HL-60 (cell line): ENCODE data around the gene MT2A.
A peak's percentile ranks its signal among the peaks of the same experiment; 100 is the strongest.

Source experiments
- DNase-seq, 2 experiments: peaks; one replicate each; pipeline ENCODE4 v3.0.0-alpha.2; 2010 to 2020; ENCODE audit warnings: low read depth in 1 of 2, low spot score in 1 of 2
- H3K27ac ChIP-seq: fragments of 250-450 bp; sonication (Bioruptor Pico); replicated peaks from 2 replicates; pipeline ENCODE4 v1.5.1; 2020; ENCODE audit warnings: mild to moderate bottlenecking, moderate library complexity
- H3K27me3 ChIP-seq: fragments of 250-450 bp; sonication (Bioruptor Pico); 2 replicates; pipeline ENCODE4 v1.5.1; 2021; ENCODE audit warnings: mild to moderate bottlenecking, moderate library complexity; ENCODE audit not compliant: insufficient read depth, poor library complexity, severe bottlenecking
- H3K4me3 ChIP-seq: replicated peaks from 2 replicates; pipeline ENCODE4 v1.5.1; 2011; ENCODE audit warnings: mild to moderate bottlenecking, control low read depth, low read length; ENCODE audit not compliant: insufficient read depth
- CTCF ChIP-seq: IDR thresholded peaks from one replicate; pipeline ENCODE4 v1.5.1; 2011; ENCODE audit warnings: low read length, control low read depth, inconsistent platforms; ENCODE audit not compliant: insufficient read depth
- GABPA ChIP-seq: IDR thresholded peaks from 2 replicates; pipeline ENCODE4 v1.6.1; 2012; ENCODE audit warnings: low read depth
- POLR2AphosphoS5 ChIP-seq: IDR thresholded peaks from 2 replicates; pipeline ENCODE4 v1.6.1; 2012; ENCODE audit warnings: low read depth
- REST ChIP-seq: IDR thresholded peaks from 2 replicates; pipeline ENCODE4 v1.6.1; 2012; ENCODE audit warnings: low read depth; ENCODE audit not compliant: insufficient replicate concordance
- SPI1 ChIP-seq: IDR thresholded peaks from 2 replicates; pipeline ENCODE4 v1.6.1; 2012; ENCODE audit warnings: low read depth, mild to moderate bottlenecking, borderline replicate concordance
- long read RNA-seq: library from polyadenylated mRNA; unstranded; transcript quantifications from one replicate; pipeline ENCODE4 v2.0.0, GENCODE V29; 2020

Gene MT2A
- long read RNA-seq, transcript MT2A-201 (3 exons, 786 nt): major isoform, 18 of 18 reads
- long read RNA-seq, partial matches to known transcripts: 0 of 18 reads
- long read RNA-seq, other reads (novel, unspliced or antisense): 0 of 18 reads

GRCh38 chr16:56608043-56608875 lies at the start of gene MT2A:
TSS of gene MT2A (plus strand) at chr16:56608584. CDS start at chr16:56608656, 72 bp downstream.
- H3K27ac ChIP-seq: peak within 1 kb of the TSS; percentile 69

GRCh38 chr16:56559109-56559508 lies 49.3 kb upstream of the MT2A start:
- H3K27ac ChIP-seq: no peak overlapping the region
- H3K4me3 ChIP-seq: no peak overlapping the region
- H3K27me3 ChIP-seq: peaks cover 2% of the 10 kb centered on the region
- DNase-seq: no peak
- TF ChIP-seq SPI1: no peak
- no peak for TF ChIP-seq CTCF
- TF ChIP-seq POLR2AphosphoS5: no peak
- no peak for TF ChIP-seq GABPA
- TF ChIP-seq REST: no peak

More at GRCh38 chr16:56608043-56608875, at the start of gene MT2A:
- peak; percentile 94 to 95 for DNase-seq
- H3K27me3 ChIP-seq: no peaks in the 10 kb centered on the region
- TF ChIP-seq REST (peak; percentile 35), POLR2AphosphoS5 (peak; percentile 45; the same call in 1 of the 2 replicates), CTCF (no peak)
- H3K4me3 ChIP-seq: peak within 1 kb of the TSS; percentile 60

- no peak for DNase-seq
- no peak overlapping the region for H3K4me3 ChIP-seq
- H3K27ac ChIP-seq: no peak overlapping the region
- no peak for TF ChIP-seq GABPA
- no peak for TF ChIP-seq POLR2AphosphoS5
- H3K27me3 ChIP-seq: peaks cover 2% of the 10 kb centered on the region
Observed at GRCh38 chr16:56560447-56560846, 47.9 kb upstream of the MT2A start.

GRCh38 chr16:56561126-56561525 lies 47.3 kb upstream of the MT2A start:
- Histone ChIP-seq H3K27ac (no peak overlapping the region), H3K27me3 (no peaks in the 10 kb centered on the region), H3K4me3 (no peak overlapping the region)
- TF ChIP-seq GABPA: no peak
- no peak for TF ChIP-seq REST
- no peak for DNase-seq
